ENCODE results near the gene OLIG2.

OLIG2 gene

GRCh38 chr21:33032434-33033047, 6.8 kb downstream of the OLIG2 start:
- no peak overlapping the region for H3K4me3 Mint-ChIP-seq
- H3K27me3 Mint-ChIP-seq: peaks cover 71 to 93% of the 10 kb centered on the region in 2 donors

GRCh38 chr21:33033094-33033951, 7.6 kb downstream of the OLIG2 start:
- Mint-ChIP-seq H3K4me1 (peaks cover 5 to 20% of the 10 kb centered on the region in 2 donors), H3K27me3 (peaks cover 71 to 93% of the 10 kb centered on the region in 2 donors), H3K9me3 (no peaks in the 10 kb centered on the region), H3K27ac (no peak overlapping the region), H3K36me3 (no peaks in the 10 kb centered on the region), H3K4me3 (no peak overlapping the region)
- ATAC-seq (replicated peaks) (no peak), DNase-seq (no peak)

More at GRCh38 chr21:33032434-33033047, 6.8 kb downstream of the OLIG2 start:
- no peak for ATAC-seq (replicated peaks)
- no peak for DNase-seq
- peaks cover 8 to 24% of the 10 kb centered on the region in 2 donors for H3K4me1 Mint-ChIP-seq
- no peaks in the 10 kb centered on the region for H3K9me3 Mint-ChIP-seq
- no peak overlapping the region for H3K27ac Mint-ChIP-seq
- peaks cover 0 to 1% of the 10 kb centered on the region in 2 donors for H3K36me3 Mint-ChIP-seq

DNA sequence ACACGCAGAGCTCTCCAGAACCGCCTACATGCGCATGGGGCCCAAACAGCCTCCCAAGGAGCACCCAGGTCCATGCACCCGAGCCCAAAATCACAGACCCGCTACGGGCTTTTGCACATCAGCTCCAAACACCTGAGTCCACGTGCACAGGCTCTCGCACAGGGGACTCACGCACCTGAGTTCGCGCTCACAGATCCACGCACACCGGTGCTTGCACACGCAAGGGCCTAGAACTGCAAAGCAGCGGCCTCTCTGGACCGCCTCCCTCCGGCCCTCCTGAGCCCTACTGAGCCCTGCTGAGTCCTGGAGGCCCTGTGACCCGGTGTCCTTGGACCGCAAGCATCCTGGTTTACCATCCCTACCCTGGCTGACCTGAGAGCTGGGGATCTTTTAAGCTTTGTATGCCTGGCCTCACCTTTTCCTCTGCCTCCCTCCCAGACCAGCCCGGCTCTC, 8.3 kb downstream of the OLIG2 start:
- no peak overlapping the region for H3K27ac Mint-ChIP-seq
- no peak overlapping the region for H3K4me3 Mint-ChIP-seq
- peaks cover 5 to 19% of the 10 kb centered on the region in 2 donors for H3K4me1 Mint-ChIP-seq
- H3K9me3 Mint-ChIP-seq: no peaks in the 10 kb centered on the region
- no peaks in the 10 kb centered on the region for H3K36me3 Mint-ChIP-seq
- H3K27me3 Mint-ChIP-seq: peaks cover 75 to 92% of the 10 kb centered on the region in 2 donors
- DNase-seq (no peak), ATAC-seq (replicated peaks) (no peak)

DNA sequence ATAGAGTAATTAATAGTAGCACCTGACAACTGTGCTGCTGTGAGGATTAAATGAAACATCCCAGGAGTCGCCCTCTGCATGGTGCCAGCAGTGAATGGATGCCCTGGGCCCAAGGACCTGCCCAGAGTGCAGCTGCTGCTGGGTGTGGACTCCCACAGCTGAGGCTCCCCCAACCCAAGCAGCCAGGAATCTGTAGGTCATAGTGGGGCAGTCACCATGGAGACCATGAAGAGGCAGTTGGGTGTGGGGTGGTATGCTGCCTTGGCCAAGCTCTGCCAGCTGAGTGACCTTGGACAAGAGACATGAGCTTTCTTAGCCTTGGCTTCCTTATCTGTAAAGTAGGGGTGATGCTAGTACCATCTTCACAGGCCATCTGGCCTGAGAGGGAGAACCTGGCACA, 9.4 kb downstream of the OLIG2 start:
- H3K36me3 Mint-ChIP-seq: no peaks in the 10 kb centered on the region

GRCh38 chr21:33036430-33037162, 10.9 kb downstream of the OLIG2 start:
- DNase-seq (no peak), ATAC-seq (replicated peaks) (peak in 1 of 2 donors; percentile 55)
- Mint-ChIP-seq H3K27me3 (peaks cover 62 to 88% of the 10 kb centered on the region in 2 donors), H3K36me3 (no peaks in the 10 kb centered on the region), H3K9me3 (peaks cover 2 to 4% of the 10 kb centered on the region in 2 donors), H3K4me3 (no peak overlapping the region), H3K4me1 (peaks cover 0 to 7% of the 10 kb centered on the region in 2 donors), H3K27ac (no peak overlapping the region)

More for the DNA sequence above, 9.4 kb downstream of the OLIG2 start:
- no peaks in the 10 kb centered on the region for H3K9me3 Mint-ChIP-seq
- ATAC-seq (replicated peaks) (no peak), DNase-seq (no peak)
- no peak overlapping the region for H3K4me3 Mint-ChIP-seq
- H3K27ac Mint-ChIP-seq: no peak overlapping the region
- peaks cover 64 to 88% of the 10 kb centered on the region in 2 donors for H3K27me3 Mint-ChIP-seq
- peaks cover 0 to 8% of the 10 kb centered on the region in 2 donors for H3K4me1 Mint-ChIP-seq

- peaks cover 61 to 88% of the 10 kb centered on the region in 2 donors for H3K27me3 Mint-ChIP-seq
- DNase-seq (no peak), ATAC-seq (replicated peaks) (no peak)
- no peaks in the 10 kb centered on the region for H3K36me3 Mint-ChIP-seq
- no peak overlapping the region for H3K4me3 Mint-ChIP-seq
- no peak overlapping the region for H3K27ac Mint-ChIP-seq
- H3K4me1 Mint-ChIP-seq: peaks cover 0 to 7% of the 10 kb centered on the region in 2 donors
- H3K9me3 Mint-ChIP-seq: peaks cover 2 to 4% of the 10 kb centered on the region in 2 donors
Measured at GRCh38 chr21:33037501-33037900, 11.8 kb downstream of the OLIG2 start.

- peaks cover 0 to 7% of the 10 kb centered on the region in 2 donors for H3K4me1 Mint-ChIP-seq
- ATAC-seq (replicated peaks) (no peak), DNase-seq (no peak)
- H3K36me3 Mint-ChIP-seq: no peaks in the 10 kb centered on the region
- peaks cover 55 to 83% of the 10 kb centered on the region in 2 donors for H3K27me3 Mint-ChIP-seq
- peaks cover 2 to 4% of the 10 kb centered on the region in 2 donors for H3K9me3 Mint-ChIP-seq
- no peak overlapping the region for H3K4me3 Mint-ChIP-seq
- no peak overlapping the region for H3K27ac Mint-ChIP-seq
Measured at GRCh38 chr21:33039536-33039935, 13.8 kb downstream of the OLIG2 start.

GRCh38 chr21:33040215-33040614, 14.5 kb downstream of the OLIG2 start:
- H3K27me3 Mint-ChIP-seq: peaks cover 55 to 80% of the 10 kb centered on the region in 2 donors
- ATAC-seq (replicated peaks) (no peak), DNase-seq (no peak)
- no peaks in the 10 kb centered on the region for H3K36me3 Mint-ChIP-seq
- H3K27ac Mint-ChIP-seq: no peak overlapping the region
- peaks cover 0 to 7% of the 10 kb centered on the region in 2 donors for H3K4me1 Mint-ChIP-seq
- no peak overlapping the region for H3K4me3 Mint-ChIP-seq
- H3K9me3 Mint-ChIP-seq: peaks cover 2 to 4% of the 10 kb centered on the region in 2 donors

GRCh38 chr21:33041981-33042380, 16.2 kb downstream of the OLIG2 start:
- Mint-ChIP-seq H3K4me3 (no peak overlapping the region), H3K27me3 (peaks cover 62 to 79% of the 10 kb centered on the region in 2 donors), H3K4me1 (no peaks in the 10 kb centered on the region), H3K36me3 (no peaks in the 10 kb centered on the region), H3K9me3 (peaks cover 2 to 4% of the 10 kb centered on the region in 2 donors), H3K27ac (no peak overlapping the region)
- ATAC-seq (replicated peaks) (no peak), DNase-seq (no peak)

- H3K36me3 Mint-ChIP-seq: no peaks in the 10 kb centered on the region
- H3K4me3 Mint-ChIP-seq: no peak overlapping the region
- no peaks in the 10 kb centered on the region for H3K4me1 Mint-ChIP-seq
- no peak overlapping the region for H3K27ac Mint-ChIP-seq
- peaks cover 2 to 4% of the 10 kb centered on the region in 2 donors for H3K9me3 Mint-ChIP-seq
- H3K27me3 Mint-ChIP-seq: peaks cover 62 to 77% of the 10 kb centered on the region in 2 donors
- no peak for ATAC-seq (replicated peaks)
- no peak for DNase-seq
Measured at GRCh38 chr21:33042812-33043211, 17.1 kb downstream of the OLIG2 start.

GRCh38 chr21:33046455-33046854, 20.7 kb downstream of the OLIG2 start:
- ATAC-seq (replicated peaks): no peak
- Mint-ChIP-seq H3K27ac (no peak overlapping the region), H3K9me3 (no peaks in the 10 kb centered on the region), H3K36me3 (no peaks in the 10 kb centered on the region), H3K4me3 (no peak overlapping the region), H3K27me3 (peaks cover 58 to 59% of the 10 kb centered on the region in 2 donors), H3K4me1 (no peaks in the 10 kb centered on the region)
- DNase-seq: no peak

GRCh38 chr21:33047231-33047630, 21.5 kb downstream of the OLIG2 start:
- DNase-seq (no peak), ATAC-seq (replicated peaks) (no peak)
- H3K27me3 Mint-ChIP-seq: peaks cover 51 to 53% of the 10 kb centered on the region in 2 donors
- no peaks in the 10 kb centered on the region for H3K4me1 Mint-ChIP-seq
- H3K27ac Mint-ChIP-seq: no peak overlapping the region
- no peak overlapping the region for H3K4me3 Mint-ChIP-seq
- H3K9me3 Mint-ChIP-seq: no peaks in the 10 kb centered on the region
- H3K36me3 Mint-ChIP-seq: no peaks in the 10 kb centered on the region

DNA sequence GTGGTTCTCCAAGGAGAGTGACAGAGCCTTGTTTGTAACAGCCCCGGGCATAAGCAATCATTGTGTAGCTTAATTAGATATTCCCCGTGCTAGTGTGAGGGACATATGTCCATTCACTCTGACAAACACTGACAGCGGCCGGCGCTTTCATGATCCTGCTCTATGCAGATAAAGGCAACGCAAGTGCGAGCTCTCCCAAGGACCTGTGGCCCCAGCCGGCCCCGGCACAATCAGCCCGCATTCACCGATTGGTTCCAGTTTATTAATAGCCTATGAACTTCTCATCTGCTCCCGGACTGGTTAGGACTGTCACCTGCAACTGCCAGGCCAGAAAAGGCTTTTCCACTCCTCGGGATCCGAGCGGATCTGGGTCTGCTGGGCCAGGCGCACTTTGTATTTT, 26.2 kb downstream of the OLIG2 start:
- Mint-ChIP-seq H3K36me3 (no peaks in the 10 kb centered on the region), H3K4me3 (no peak overlapping the region), H3K27ac (no peak overlapping the region), H3K4me1 (no peaks in the 10 kb centered on the region), H3K9me3 (no peaks in the 10 kb centered on the region), H3K27me3 (peaks cover 46 to 55% of the 10 kb centered on the region in 2 donors)
- DNase-seq (no peak), ATAC-seq (replicated peaks) (no peak)

GRCh38 chr21:33053951-33054350, 28.2 kb downstream of the OLIG2 start:
- H3K27ac Mint-ChIP-seq: no peak overlapping the region
- peaks cover 35 to 53% of the 10 kb centered on the region in 2 donors for H3K27me3 Mint-ChIP-seq
- DNase-seq: no peak
- no peaks in the 10 kb centered on the region for H3K9me3 Mint-ChIP-seq
- H3K4me1 Mint-ChIP-seq: no peaks in the 10 kb centered on the region
- ATAC-seq (replicated peaks): no peak
- H3K36me3 Mint-ChIP-seq: no peaks in the 10 kb centered on the region
- H3K4me3 Mint-ChIP-seq: no peak overlapping the region
